GM19351 (cell line): ENCODE measurements around the gene JARID2.

Experiments used
- ATAC-seq: cut with Tn5 transposase; IDR thresholded peaks from one replicate; pipeline ENCODE4 v1.9.1; 2021; ENCODE audit warnings: mild to moderate bottlenecking, moderate library complexity; ENCODE audit not compliant: unreplicated experiment

The JARID2 gene

DNA sequence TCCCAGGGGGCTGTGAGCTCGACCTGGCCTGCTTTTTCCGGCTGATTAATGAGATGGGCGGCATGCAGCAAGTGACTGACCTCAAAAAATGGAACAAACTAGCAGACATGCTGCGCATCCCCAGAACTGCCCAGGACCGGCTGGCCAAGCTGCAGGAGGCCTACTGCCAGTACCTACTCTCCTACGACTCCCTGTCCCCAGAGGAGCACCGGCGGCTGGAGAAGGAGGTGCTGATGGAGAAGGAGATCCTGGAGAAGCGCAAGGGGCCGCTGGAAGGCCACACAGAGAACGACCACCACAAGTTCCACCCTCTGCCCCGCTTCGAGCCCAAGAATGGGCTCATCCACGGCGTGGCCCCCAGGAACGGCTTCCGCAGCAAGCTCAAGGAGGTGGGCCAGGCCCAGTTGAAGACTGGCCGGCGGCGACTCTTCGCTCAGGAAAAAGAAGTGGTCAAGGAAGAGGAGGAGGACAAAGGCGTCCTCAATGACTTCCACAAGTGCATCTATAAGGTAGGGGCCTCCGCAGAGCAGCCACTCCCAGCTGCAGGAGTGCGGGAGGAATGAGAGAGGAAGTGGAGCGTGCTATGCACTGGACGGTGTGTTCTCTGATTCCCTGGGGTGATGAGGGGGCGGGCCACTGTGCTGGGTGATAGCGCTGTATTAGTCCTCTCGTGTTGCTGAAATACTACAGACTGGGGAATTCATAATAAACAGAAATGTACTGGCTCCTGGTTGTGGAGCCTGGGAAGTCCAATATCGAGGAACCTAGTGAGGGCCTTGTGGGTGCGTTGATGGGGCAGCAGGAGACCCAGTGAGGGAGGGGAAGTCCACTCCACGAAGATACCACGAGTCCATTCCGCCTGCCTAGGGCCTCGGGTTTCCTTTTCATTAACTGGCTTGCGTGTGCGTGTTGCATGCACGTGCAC is 255.3 kb downstream of the JARID2 start:
- ATAC-seq = no peak

DNA sequence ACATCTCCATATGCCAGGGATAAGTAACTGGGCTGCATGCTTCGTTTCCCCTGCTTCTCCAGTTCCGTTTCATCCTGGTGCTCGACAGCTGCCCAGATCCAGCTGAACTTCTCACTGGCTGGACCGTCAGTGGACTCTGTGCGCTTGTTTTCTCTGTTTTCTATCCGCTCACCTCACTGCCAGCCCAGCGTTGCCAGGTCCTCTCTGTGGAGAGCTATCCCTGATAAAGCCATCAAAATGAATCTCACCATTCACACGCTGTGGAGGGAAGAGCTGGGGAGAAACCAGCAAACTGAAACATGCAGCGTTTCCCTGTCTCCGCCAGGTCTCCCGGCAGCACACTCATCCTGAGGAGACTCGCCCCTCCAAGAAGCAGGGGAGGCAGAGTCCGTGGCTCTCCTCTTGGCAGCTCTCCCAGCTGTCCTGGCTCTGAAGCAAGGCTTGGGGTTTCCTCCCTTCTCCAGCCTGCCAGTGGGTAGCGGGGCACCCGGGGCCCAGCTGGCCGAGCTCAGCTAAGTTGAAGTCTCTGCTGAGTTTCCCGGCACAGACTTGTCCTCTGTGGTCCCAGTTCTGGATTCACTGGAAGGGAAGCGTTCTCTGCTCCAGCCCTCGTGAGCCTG is 256.1 kb downstream of the JARID2 start:
- no peak for ATAC-seq

DNA sequence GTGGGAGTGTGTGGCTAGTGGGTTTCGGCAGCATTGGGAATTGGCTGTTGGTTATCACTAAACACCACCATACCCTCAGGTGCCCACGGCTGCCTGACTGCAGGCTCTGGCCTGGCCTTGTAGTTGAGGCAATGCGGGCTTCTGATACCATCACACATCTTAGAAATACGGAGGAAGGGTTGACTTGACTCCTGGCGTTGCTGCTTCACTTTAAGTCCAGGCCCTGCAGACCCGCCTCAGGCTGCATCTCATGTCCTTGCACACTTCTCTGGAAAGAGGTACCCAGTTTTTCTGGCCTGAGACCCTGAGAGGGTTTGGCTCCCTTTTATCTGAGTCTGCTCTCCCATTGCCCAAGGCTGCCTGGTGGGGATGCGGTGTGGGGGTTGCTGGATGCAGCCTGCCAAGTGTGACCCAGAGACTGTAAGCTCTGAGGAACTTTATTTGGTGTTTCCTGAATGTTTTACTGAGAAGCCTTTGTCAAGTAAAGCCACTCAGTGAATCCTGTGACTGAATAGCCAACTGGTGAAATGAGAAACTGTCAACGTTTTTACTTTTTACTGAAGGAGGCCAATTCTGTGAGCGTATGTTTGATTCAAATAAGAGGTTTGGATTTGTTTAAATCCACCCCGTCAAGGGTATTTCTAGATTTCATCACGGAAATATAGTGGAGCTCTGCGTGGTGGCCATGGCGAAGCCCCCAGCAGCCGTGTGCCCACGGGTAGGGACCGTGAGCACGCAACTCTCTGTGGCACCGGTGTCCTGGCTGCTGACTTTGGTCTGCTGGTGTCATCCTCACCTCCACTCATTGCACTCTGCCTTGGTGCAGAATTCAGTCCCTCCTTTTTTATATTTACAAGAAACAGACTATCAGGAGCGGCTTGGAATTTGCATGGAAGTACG is 256.8 kb downstream of the JARID2 start:
- no peak for ATAC-seq

DNA sequence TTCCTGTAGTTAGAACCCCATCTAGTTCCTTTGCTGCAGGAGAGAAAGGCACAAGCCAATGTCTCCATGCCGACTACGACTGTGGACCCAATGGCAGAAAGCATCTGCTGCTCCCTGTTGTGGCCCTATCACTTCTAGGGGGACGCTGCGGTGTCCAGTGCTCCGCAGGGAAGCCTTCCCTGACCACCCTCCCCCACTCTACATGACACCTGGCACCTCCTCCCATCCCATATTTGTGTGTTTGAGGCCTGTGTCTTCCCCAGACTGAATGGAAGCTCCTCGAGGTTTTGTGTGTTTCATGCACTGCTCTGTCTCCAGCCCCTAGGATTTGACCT is 257.4 kb downstream of the JARID2 start:
- ATAC-seq = no peak

DNA sequence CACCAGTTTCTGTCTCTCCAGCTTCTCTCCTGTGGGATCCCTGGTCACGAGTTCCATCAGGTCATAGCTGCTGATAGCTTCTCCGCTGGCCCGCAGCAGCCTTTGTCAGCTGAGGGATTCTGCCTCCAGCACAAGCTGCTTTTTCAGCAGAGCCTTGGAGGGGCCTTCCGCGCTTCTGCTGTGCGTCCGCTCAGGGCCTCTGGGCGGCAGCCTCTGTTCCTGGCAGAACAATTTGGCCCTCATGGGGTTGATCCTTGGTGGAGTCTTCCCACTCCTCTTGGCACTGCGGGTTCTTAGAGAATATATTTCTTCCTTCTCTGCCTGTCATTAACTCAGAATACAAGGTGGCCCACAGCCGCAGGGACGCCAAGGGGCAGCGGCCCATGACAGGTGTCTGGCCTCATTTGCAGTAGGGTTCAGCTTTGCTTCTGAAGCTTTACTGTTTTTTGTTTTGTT is 258.2 kb downstream of the JARID2 start:
- ATAC-seq = no peak

DNA sequence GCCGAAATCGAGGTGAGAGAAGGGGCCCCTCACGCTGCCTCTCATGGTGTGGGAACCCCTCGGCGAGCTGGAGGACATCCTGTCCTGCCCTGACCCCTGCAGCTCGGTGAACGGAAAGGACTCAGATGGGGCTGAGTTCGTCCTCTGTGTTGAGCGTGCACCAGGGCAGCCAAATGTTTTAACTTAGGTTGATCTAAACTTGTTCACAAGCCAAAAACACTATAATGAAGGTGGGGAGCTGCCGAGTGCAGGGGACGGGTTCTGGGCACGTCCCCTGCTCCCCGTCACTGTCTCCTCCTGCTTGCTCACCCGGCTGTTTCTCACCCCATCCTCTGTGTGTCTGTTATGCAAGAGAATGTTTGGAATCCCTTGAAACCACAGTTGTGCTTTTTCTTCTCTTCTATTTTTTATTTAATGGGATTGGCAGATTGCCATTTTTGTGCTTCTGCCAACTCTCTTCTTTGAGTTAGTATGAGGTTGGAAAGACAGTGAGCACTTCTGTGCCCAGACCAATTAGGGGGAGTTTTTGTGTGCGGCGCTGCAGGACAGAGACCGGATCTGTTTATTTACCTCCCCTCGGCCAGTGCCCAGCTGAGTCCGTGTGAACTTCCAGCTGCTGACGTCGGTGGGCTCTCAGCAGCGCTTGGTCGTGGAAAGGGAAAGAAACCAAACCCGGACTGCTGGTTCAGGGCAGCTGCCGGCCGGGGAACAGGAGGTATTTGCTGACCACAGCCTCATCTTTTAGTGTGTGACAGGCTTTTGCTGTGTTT is 258.9 kb downstream of the JARID2 start:
- ATAC-seq = no peak

DNA sequence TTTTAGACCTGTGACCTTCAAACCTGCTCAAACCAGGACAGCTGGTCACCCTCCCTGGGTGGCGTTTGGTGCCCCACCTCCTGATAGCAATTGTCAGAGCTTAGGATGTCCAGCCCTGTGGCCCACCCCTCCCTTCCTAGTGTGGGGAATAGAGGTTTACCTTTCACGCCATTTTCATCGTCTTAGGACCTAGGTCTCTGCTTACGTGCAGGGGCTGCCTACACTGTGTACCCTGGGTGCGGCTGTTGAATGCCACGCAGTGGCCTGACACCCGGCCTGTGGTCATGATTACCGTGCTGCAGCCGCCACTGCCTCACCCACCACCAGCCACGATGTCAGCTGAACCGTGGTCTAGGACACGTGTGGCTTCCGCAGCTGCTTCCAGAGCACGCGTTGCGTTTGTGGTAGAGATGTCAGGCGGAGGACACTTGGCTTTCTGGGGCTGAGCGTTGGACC is 259.6 kb downstream of the JARID2 start:
- ATAC-seq = no peak

DNA sequence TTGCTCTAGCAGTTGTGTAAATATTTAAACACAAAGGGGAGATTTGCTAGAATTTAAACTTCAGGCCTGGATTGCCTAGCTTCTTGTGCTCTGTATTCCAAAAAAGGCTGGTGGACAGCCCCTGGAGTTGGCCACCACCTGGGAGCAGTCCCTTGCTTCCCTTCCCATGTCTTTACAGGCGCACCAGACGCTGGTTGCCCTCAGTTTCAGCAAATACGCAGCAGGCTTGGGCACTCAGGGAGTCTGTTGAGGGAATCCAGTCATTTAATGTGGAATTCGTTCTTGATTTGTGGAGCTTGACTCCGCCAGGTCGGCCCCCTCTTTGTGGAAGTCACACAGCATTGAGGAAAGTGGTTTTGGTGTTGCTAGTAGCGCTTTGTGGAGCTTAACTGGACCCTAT is 260.2 kb downstream of the JARID2 start:
- ATAC-seq = no peak

DNA sequence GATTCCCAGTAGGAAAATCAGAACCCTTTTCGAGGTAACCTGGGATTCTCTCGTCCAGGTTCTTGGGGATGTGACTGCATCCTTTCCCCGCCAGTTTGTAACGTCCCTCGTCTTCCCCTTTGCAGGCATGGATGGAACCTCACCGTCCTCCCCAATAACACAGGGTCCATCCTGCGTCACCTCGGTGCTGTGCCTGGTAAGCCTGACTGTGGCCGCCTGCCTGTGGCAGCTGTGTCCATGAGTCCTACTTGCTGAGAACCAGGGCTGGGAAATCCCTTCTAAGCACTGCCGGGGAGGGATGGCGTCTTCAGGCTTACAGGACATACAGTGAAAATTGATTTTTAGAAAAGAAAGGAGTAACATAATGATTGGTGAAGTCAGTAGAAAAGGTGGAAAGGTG is 261.4 kb downstream of the JARID2 start:
- no peak for ATAC-seq

DNA sequence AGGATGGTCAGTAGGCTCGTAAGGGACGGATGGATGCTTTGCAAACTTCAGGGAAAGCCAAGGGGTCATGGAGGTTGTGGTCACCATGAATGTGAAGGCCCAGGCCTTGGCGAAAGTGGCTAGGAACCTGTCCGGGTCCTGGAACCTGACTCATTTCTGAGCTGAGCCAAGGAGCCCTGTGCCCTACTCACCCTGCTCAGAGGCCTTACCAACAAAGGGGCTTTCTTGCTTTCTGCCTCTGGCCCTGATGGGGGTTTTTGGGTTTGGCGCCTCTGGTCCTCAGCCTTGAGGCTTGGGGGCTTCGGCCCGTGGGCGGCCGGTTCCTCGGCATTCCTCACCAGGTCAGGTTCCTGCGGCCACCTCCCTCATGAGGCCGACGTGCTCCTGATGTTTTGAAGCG is 261.9 kb downstream of the JARID2 start:
- no peak for ATAC-seq

DNA sequence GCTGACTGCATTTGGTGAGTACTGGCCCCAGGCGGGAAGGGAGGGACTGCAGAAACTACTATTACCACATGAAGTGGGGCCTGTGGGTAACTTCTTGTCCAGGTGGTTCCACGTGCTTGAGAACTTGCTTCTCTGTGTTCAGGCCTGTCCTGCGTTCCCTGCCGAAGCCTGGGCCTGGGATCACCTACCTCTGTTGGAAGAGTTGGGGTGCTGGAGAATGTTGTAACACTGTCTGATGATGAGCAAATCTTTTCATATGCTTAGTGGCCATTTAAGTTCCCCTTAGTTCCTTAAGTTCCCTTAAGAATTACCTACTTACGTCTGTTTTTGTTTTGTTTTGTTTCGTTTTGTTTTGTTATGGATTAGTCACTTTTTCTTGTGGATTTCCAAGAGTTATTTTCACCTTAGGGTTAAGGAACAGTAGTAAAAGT is 262.6 kb downstream of the JARID2 start:
- no peak for ATAC-seq

DNA sequence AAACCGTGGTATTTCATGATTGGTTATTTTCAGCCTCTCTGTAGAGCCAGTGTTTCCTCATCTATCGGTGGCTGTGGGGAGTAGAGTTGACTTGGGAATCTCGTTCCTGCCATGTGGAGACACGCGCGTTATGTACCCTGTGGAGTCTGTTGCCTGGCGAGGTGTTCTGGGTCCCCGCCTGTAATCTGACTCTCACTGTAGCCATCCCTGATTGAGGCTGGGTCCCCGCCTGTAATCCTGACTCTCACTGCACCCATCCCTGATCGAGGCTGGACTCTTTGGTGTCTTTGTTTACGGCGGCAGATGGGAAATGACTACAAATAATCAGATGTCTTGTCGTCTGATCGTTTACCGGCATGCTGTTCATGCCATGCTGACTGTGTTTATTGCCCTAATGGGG is 263.1 kb downstream of the JARID2 start:
- ATAC-seq = no peak

DNA sequence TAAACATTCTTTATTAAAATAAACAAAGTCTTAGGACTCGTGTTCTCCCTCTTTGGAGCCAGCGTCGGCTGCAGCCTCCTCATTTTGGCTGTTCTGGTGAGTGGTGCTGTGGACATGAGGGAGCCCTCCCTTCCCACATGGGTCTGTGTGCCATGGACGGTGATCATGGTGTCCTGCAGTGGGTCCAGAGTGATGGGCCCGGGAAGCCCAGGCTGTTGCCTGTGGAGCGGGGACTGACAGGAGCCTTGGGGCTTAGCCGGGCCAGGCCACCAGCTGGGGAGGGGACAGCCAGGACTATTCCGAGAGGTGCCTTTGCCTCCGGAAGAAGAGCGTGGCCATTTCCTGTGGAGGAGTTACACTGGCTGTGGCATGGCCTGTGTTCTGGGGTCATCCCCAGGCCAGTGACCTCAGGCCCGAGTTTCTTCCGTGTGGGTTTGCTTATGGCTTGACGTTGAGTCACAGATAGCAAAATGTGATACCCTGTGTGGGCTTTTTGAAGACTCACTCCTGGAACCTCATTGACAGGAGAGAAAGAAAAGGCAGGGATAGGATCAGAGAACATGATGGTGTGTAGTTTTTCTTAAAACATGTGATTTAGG is 263.6 kb downstream of the JARID2 start:
- no peak for ATAC-seq

DNA sequence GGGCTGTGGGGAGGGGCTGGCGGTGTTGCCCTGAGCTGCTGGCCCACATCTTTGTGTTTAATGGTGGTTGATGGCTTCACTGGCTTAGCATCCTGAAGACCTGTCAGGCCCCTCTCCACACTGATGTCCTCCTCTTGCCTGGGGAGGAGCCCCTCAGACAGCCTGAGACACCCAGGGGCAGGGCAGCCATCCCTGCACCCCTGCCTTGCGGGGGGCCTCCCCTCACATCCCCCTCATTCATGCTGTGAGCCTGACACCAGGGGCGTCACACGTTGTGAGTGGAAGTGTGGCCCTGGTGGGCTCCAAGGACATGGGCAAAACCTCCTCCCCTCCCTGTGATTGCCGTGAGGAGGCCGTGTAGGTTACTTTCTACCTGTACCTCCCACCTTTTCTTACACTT is 264.3 kb downstream of the JARID2 start:
- ATAC-seq = no peak

DNA sequence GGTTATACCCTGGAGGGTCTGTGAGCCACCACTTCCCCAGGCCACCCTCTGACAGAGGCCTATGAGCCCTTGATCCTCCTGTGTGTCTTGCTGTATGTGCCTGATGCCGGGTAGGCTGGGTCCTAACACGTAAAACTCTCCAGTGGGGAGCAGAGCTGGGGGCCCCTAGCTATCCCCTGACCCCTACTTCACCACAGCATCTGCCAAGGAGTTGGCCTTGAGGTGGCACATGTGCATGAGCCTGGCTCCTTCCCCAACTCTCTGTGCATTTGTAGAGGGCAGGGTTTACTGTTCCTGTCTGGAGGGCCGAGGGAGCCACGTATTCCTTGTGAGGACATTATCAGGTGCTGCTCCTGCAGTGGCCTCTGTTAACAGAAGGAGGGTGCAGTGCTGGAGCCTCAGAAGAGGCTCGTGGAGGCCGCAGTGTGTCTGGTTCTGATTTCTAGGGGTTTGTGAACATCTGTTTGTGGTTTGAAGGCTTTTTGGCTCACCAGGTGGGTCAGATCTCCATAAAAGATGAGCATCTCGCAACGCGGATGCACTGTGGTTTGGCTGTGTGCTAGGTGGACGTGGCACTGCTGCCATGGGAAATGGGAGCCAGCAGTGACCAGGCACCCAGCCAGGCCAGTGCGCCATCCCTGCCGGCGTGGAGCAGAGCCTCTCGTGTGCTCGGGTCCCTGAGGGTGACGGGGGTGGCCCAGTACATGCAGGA is 264.8 kb downstream of the JARID2 start:
- no peak for ATAC-seq

DNA sequence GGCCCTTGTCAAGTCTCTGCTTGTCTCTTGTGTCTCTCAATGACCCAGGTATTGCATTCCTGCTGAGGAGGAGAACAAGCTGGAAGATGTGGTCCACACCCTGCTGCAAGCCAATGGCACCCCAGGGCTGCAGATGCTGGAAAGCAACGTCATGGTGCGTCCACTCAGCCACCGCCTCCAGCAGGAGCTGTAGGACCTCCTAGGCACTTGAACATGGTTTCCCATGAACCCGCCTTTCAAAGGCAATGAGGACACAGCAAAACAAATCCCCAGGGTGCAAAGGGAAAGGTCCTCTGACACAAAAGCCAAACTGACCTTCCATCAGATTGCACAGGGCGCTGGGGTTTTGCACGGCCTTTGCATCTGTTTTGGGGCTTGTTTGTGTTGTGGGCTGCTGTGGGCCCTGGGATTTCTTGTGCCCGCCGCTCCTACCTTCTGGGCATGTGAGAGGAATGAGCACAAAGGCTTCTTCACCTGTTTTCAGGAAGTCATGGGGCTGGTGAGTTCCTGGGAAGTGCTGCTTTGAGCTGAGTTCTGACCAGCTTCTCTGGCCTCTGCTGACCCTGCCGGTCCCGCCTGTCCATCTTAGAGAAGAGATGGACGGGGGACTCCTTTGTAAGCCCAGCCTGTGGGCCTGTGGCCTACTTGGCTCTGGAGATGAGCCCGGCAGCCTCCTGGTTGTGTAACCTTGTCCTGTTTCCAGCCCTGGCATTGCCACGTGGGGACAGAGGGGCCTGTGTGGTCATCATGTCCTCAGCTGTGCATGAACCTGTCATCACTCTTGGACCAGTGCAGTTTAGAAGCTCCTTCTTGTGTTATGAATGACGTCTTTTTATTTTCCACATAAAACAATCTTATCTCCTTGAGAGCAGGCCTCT is 265.6 kb downstream of the JARID2 start:
- no peak for ATAC-seq

DNA sequence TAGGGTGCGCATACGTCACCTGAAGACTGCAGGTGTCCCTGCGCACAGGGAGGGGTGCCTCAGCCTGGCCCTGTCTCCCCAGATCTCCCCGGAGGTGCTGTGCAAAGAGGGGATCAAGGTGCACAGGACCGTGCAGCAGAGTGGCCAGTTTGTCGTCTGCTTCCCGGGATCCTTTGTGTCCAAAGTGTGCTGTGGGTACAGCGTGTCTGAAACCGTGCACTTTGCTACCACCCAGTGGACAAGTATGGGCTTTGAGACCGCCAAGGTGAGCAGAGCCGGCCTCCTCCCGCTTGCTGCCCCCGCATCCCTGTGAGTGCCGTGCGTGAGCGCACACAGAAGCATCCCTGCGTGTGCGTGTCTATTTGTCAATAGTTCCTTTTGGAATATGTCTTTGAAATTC is 266.3 kb downstream of the JARID2 start:
- no peak for ATAC-seq

DNA sequence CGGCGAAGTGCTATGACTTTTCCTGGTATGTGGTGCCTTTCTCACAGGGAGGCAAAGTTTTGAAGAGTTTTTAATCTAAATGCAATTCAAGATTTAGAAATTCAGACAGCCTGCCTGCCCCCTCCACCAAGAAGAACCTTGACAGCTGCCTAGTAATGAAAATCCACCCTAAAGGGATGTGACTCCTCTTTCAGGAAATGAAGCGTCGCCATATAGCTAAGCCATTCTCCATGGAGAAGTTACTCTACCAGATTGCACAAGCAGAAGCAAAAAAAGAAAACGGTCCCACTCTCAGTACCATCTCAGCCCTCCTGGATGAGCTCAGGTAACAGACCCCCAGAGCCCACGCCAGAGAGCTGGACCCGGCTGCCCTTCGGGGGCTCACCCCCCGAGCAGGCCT is 266.9 kb downstream of the JARID2 start:
- no peak for ATAC-seq
